Spleen (tissue), 3 donors: ENCODE measurements around the gene SEC31B.

ENCODE experiments used
- POLR2A ChIP-seq, 3 donors: fragments of 450-650 bp; IDR thresholded peaks; one replicate each; pipeline ENCODE4 v1.5.1; 2017; ENCODE audit warnings: antibody characterized with exemption in 3 of 3, mild to moderate bottlenecking in 1 of 3
- POLR2AphosphoS5 ChIP-seq, 3 donors: sonication (generic); formaldehyde crosslinking; IDR thresholded peaks; one replicate each; pipeline ENCODE4 v1.5.1; 2017; ENCODE audit warnings: antibody characterized with exemption in 3 of 3

DNA sequence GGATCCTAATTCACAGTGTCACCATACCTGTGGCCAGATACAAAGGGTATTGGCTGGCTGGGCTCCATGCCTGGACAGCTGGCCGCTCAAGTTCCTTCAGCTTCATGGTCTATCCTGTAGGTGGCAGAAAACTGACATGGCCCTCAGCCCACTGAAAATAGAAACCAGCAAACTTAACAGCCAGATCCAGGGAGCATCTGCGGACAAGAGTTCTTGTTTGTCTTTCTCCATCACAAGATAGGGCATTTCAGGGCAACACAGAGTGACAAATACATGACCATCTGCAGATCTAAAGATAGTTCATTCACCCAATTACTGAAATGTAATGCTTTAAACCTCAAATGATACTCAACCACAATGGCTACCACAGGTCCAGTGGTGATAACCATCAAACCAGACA, 2.8 kb downstream of the SEC31B start:
- no peak for TF ChIP-seq POLR2AphosphoS5 (IDR thresholded peaks at IDR 0.05)
- TF ChIP-seq POLR2A (IDR thresholded peaks at IDR 0.05), result no peak
